CD4-positive, CD25-positive, alpha-beta regulatory T cell (primary cell): ENCODE measurements around the gene CDH13. TPM values are rescaled to one million over a fixed set of nuclear protein-coding genes. Genes with fewer than 3 reads are reported as not detected.

Experiments used
- ATAC-seq, 2 donors: fragments of 150-1000 bp; cut with Tn5 transposase; one replicate each; pipeline ENCODE4 v1.10.0; 2021; ENCODE audit warnings: low read depth in 2 of 2, moderate number of reproducible peaks in 2 of 2, moderate library complexity in 1 of 2
- DNase-seq, 3 donors: peaks; one replicate each; pipeline versions ENCODE4 v3.0.0 to v3.0.0-alpha.2; 2012 to 2022; ENCODE audit warnings: mixed read lengths in 1 of 3
- H3K27ac ChIP-seq: one replicate; pipeline ENCODE4 v1.7.0; 2013; ENCODE audit warnings: mild to moderate bottlenecking, low read length; ENCODE audit not compliant: insufficient read depth, poor library complexity, severe bottlenecking
- H3K27me3 ChIP-seq: one replicate; pipeline ENCODE4 v1.7.0; 2013; ENCODE audit warnings: low read length; ENCODE audit not compliant: control insufficient read depth, insufficient read depth
- H3K36me3 ChIP-seq: one replicate; pipeline ENCODE4 v1.7.0; 2013; ENCODE audit warnings: mild to moderate bottlenecking, low read length, moderate library complexity; ENCODE audit not compliant: control insufficient read depth, insufficient read depth
- H3K4me1 ChIP-seq: 2 replicates; pipeline ENCODE4 v1.7.0; 2013; ENCODE audit warnings: mild to moderate bottlenecking, low read length; ENCODE audit not compliant: insufficient read depth, control insufficient read depth, poor library complexity, severe bottlenecking
- H3K4me3 ChIP-seq: one replicate; pipeline ENCODE4 v1.7.0; 2013; ENCODE audit warnings: low read depth, mild to moderate bottlenecking, low read length, moderate library complexity
- H3K9me3 ChIP-seq, 2 experiments: 1 replicate in 1 of 2; 2 replicates in 1 of 2; pipeline ENCODE4 v1.7.0; 2013; ENCODE audit warnings: low read length in 2 of 2, mild to moderate bottlenecking in 1 of 2, moderate library complexity in 1 of 2; ENCODE audit not compliant: control insufficient read depth in 2 of 2
- H3K27ac Mint-ChIP-seq, 3 donors: one replicate each; pipeline ENCODE4 v1.8.0; 2020 to 2022; ENCODE audit warnings: mild to moderate bottlenecking in 3 of 3, mixed read lengths in 3 of 3, moderate library complexity in 2 of 3
- H3K27me3 Mint-ChIP-seq: one replicate; pipeline ENCODE4 v1.8.0; 2022; ENCODE audit warnings: mild to moderate bottlenecking, mixed read lengths
- H3K36me3 Mint-ChIP-seq: one replicate; pipeline ENCODE4 v1.8.0; 2020; ENCODE audit warnings: mixed read lengths
- H3K4me1 Mint-ChIP-seq, 4 donors: one replicate each; pipeline ENCODE4 v1.8.0; 2020 to 2022; ENCODE audit warnings: mixed read lengths in 4 of 4, mild to moderate bottlenecking in 1 of 4
- H3K4me3 Mint-ChIP-seq, 4 donors: one replicate each; pipeline ENCODE4 v1.8.0; 2020 to 2022; ENCODE audit warnings: mild to moderate bottlenecking in 4 of 4, mixed read lengths in 4 of 4, moderate library complexity in 3 of 4
- H3K9me3 Mint-ChIP-seq, 7 donors: one replicate each; pipeline ENCODE4 v1.8.0; 2020 to 2022; ENCODE audit warnings: mixed read lengths in 7 of 7, mild to moderate bottlenecking in 3 of 7, moderate library complexity in 2 of 7
- polyA plus RNA-seq, 4 donors: library from polyadenylated mRNA; unstranded; fragments of 300-500 nt; fragmentation: Illumina TruSeq; gene quantifications; one replicate each; pipeline ENCODE4 v1.2.3, GENCODE V29; 2021
- total RNA-seq: library from RNA; stranded (reverse); gene quantifications from one replicate; pipeline ENCODE4 v1.2.3, GENCODE V29; 2022

CDH13 gene
- total and polyA plus RNA-seq, 5 donors from 2014 or later = not detected

DNA sequence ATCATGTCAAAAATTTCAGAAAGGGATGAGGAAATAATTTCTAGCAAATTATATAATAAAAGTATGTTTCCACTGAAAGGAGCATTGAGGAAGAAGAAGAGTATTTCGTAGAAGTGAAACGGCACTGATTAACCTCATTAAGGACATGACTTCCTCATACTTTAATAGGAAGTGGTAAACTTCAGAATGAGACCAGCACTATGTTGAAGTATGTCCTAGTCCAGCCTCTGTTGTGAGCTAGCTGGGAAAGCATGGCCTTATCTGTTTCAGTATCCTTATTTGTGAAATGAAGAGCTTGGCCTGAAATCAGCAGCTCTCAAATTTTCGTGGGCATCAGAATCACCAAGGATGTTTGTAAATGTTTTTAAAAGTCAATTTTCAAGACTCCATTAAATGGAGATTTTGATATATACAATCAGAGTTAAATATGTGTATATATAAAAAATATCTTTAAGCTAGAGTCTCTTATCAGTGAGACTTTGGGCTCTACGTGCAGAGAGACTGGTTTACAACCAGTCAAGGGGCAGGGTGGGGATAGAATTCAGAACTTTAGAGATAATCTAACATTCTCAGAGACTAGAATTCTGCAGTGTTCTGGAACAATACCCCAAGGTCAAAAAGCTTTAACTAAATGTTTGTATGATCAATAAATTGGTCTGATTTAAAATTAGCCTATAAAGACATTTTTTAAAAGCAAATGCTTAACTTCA, 365.4 kb downstream of the CDH13 start:
- H3K36me3 ChIP-seq = no peaks in the 10 kb centered on the region
- Mint-ChIP-seq H3K36me3 (no peaks in the 10 kb centered on the region), H3K9me3 (peaks cover 0 to 6% (median 2%) of the 10 kb centered on the region in 7 donors), H3K27me3 (no peaks in the 10 kb centered on the region), H3K4me3 (no peak overlapping the region), H3K4me1 (no peaks in the 10 kb centered on the region), H3K27ac (no peak overlapping the region)
- H3K27ac ChIP-seq = no peak overlapping the region
- no peaks in the 10 kb centered on the region for H3K9me3 ChIP-seq
- no peak for ATAC-seq
- H3K4me1 ChIP-seq = no peaks in the 10 kb centered on the region
- H3K4me3 ChIP-seq = no peak overlapping the region
- no peaks in the 10 kb centered on the region for H3K27me3 ChIP-seq
- DNase-seq = no peak

- H3K4me1 Mint-ChIP-seq = no peaks in the 10 kb centered on the region
These were observed 366.0 kb downstream of the CDH13 start for GRCh38 chr16:82992786-82993185.

GRCh38 chr16:82993415-82993814, 366.6 kb downstream of the CDH13 start:
- Mint-ChIP-seq H3K36me3 (no peaks in the 10 kb centered on the region), H3K27me3 (no peaks in the 10 kb centered on the region), H3K27ac (no peak overlapping the region), H3K4me1 (no peaks in the 10 kb centered on the region), H3K9me3 (peaks cover 0 to 5% (median 0%) of the 10 kb centered on the region in 7 donors), H3K4me3 (no peak overlapping the region)
- Histone ChIP-seq H3K9me3 (no peaks in the 10 kb centered on the region), H3K4me1 (no peaks in the 10 kb centered on the region), H3K4me3 (no peak overlapping the region), H3K36me3 (no peaks in the 10 kb centered on the region), H3K27ac (no peak overlapping the region), H3K27me3 (no peaks in the 10 kb centered on the region)
- no peak for DNase-seq
- no peak for ATAC-seq

More at GRCh38 chr16:82992786-82993185, 366.0 kb downstream of the CDH13 start:
- H3K9me3 ChIP-seq = no peaks in the 10 kb centered on the region
- Mint-ChIP-seq H3K4me3 (no peak overlapping the region), H3K27ac (no peak overlapping the region), H3K27me3 (no peaks in the 10 kb centered on the region), H3K36me3 (no peaks in the 10 kb centered on the region), H3K9me3 (peaks cover 0 to 5% (median 2%) of the 10 kb centered on the region in 7 donors)
- no peaks in the 10 kb centered on the region for H3K4me1 ChIP-seq
- H3K27ac ChIP-seq = no peak overlapping the region
- no peaks in the 10 kb centered on the region for H3K36me3 ChIP-seq
- DNase-seq (no peak), ATAC-seq (no peak)
- no peak overlapping the region for H3K4me3 ChIP-seq
- H3K27me3 ChIP-seq = no peaks in the 10 kb centered on the region

DNA sequence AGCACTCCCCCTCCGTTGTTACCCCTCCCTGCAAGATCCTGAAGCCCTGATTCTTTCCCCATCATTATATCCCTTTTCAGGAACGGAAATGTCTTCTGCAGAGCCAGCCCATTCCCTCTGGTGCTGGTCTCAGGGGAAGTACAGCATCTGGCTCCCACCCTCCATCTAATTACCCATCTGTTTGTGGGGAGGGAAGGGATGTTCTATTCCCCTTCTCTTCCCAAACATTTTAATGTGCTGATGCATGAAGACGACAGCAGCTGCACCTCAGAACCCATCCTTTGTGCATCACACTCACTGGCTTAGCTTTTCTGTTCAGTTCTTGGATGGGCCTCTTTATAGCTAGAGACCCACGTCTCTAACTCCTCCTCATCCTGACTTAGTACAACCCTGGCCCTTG, 367.2 kb downstream of the CDH13 start:
- Histone ChIP-seq H3K4me3 (no peak overlapping the region), H3K9me3 (no peaks in the 10 kb centered on the region), H3K36me3 (no peaks in the 10 kb centered on the region), H3K27me3 (no peaks in the 10 kb centered on the region), H3K4me1 (no peaks in the 10 kb centered on the region), H3K27ac (no peak overlapping the region)
- Mint-ChIP-seq H3K4me1 (no peaks in the 10 kb centered on the region), H3K9me3 (peaks cover 0 to 5% (median 2%) of the 10 kb centered on the region in 7 donors), H3K36me3 (no peaks in the 10 kb centered on the region), H3K27ac (no peak overlapping the region), H3K27me3 (no peaks in the 10 kb centered on the region), H3K4me3 (no peak overlapping the region)
- DNase-seq = no peak
- ATAC-seq = no peak

DNA sequence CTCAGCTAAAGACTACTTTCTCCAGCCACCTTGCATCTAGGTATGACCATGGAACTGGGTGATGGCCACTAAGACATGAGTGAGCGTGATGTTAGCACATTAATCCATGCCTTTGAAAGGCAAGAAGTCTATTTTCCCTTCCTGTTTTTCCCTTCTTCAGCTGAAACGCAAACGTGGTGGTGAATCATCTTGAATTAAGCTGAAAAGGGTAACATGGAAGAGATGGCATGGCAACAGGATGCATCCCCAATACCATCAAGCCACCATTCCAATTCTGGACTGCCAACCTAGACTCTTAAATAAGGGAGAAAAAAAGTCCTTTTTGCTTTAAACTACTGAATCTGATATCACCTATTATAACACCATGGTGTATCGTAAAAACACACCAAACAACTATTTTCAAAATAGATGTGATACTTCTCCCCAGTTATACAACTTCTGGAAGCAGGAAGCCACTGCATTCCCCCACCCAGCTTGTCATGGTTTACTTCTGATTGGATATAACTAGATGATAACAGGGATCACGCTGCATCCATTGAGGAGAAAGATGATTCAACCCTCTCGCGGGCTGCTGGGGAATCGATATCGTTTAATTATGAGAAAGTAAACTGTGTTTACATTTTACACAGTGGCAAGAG, 368.6 kb downstream of the CDH13 start:
- H3K4me3 Mint-ChIP-seq = no peak overlapping the region
- ATAC-seq (no peak), DNase-seq (no peak)
- no peaks in the 10 kb centered on the region for H3K36me3 Mint-ChIP-seq
- Histone ChIP-seq H3K4me1 (no peaks in the 10 kb centered on the region), H3K36me3 (no peaks in the 10 kb centered on the region), H3K27me3 (no peaks in the 10 kb centered on the region), H3K4me3 (no peak overlapping the region), H3K9me3 (no peaks in the 10 kb centered on the region), H3K27ac (no peak overlapping the region)
- peaks cover 0 to 5% (median 0%) of the 10 kb centered on the region in 7 donors for H3K9me3 Mint-ChIP-seq
- no peak overlapping the region for H3K27ac Mint-ChIP-seq
- H3K27me3 Mint-ChIP-seq = no peaks in the 10 kb centered on the region
- H3K4me1 Mint-ChIP-seq = no peaks in the 10 kb centered on the region

- no peaks in the 10 kb centered on the region for H3K4me1 Mint-ChIP-seq
- Histone ChIP-seq H3K27ac (no peak overlapping the region), H3K27me3 (no peaks in the 10 kb centered on the region), H3K4me1 (no peaks in the 10 kb centered on the region), H3K36me3 (no peaks in the 10 kb centered on the region), H3K9me3 (no peaks in the 10 kb centered on the region), H3K4me3 (no peak overlapping the region)
- H3K4me3 Mint-ChIP-seq = no peak overlapping the region
- H3K9me3 Mint-ChIP-seq = peaks cover 0 to 5% (median 1%) of the 10 kb centered on the region in 7 donors
- ATAC-seq (no peak), DNase-seq (no peak)
- H3K36me3 Mint-ChIP-seq = no peaks in the 10 kb centered on the region
- no peak overlapping the region for H3K27ac Mint-ChIP-seq
- H3K27me3 Mint-ChIP-seq = no peaks in the 10 kb centered on the region
These were observed 369.2 kb downstream of the CDH13 start for GRCh38 chr16:82995924-82996441.

DNA sequence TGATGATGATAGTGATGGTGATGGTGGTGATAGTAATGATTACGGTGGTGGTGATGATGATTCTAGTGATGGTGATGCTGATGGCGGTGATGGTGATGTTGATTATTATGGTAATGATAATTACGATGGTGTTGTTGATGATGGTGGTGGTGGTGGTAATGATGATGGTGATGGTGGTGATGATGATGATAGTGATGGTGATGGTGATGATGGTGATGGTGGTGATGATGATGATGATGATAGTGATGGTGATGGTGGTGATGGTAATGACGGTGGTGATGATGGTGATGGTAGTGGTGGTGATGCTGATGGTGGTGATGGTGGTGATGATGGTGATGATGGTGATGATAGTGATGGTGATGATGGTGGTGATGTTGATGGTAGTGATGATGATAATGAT, 370.0 kb downstream of the CDH13 start:
- ATAC-seq (no peak), DNase-seq (no peak)
- Histone ChIP-seq H3K27me3 (no peaks in the 10 kb centered on the region), H3K4me3 (no peak overlapping the region), H3K9me3 (no peaks in the 10 kb centered on the region), H3K36me3 (no peaks in the 10 kb centered on the region), H3K4me1 (no peaks in the 10 kb centered on the region), H3K27ac (no peak overlapping the region)
- Mint-ChIP-seq H3K9me3 (peaks cover 0 to 5% (median 0%) of the 10 kb centered on the region in 7 donors), H3K4me1 (no peaks in the 10 kb centered on the region), H3K27me3 (no peaks in the 10 kb centered on the region), H3K4me3 (no peak overlapping the region), H3K27ac (no peak overlapping the region), H3K36me3 (no peaks in the 10 kb centered on the region)

GRCh38 chr16:82999711-83000110, 372.9 kb downstream of the CDH13 start:
- no peaks in the 10 kb centered on the region for H3K36me3 Mint-ChIP-seq
- DNase-seq (no peak), ATAC-seq (no peak)
- H3K4me1 ChIP-seq = no peaks in the 10 kb centered on the region
- no peak overlapping the region for H3K27ac ChIP-seq
- no peaks in the 10 kb centered on the region for H3K9me3 ChIP-seq
- H3K36me3 ChIP-seq = no peaks in the 10 kb centered on the region
- H3K9me3 Mint-ChIP-seq = peaks cover 0 to 5% (median 0%) of the 10 kb centered on the region in 7 donors
- no peak overlapping the region for H3K27ac Mint-ChIP-seq
- no peaks in the 10 kb centered on the region for H3K4me1 Mint-ChIP-seq
- no peak overlapping the region for H3K4me3 ChIP-seq
- H3K27me3 ChIP-seq = no peaks in the 10 kb centered on the region
- no peak overlapping the region for H3K4me3 Mint-ChIP-seq
- H3K27me3 Mint-ChIP-seq = no peaks in the 10 kb centered on the region
